Measurements from ENCODE around the gene JUND.

DNA sequence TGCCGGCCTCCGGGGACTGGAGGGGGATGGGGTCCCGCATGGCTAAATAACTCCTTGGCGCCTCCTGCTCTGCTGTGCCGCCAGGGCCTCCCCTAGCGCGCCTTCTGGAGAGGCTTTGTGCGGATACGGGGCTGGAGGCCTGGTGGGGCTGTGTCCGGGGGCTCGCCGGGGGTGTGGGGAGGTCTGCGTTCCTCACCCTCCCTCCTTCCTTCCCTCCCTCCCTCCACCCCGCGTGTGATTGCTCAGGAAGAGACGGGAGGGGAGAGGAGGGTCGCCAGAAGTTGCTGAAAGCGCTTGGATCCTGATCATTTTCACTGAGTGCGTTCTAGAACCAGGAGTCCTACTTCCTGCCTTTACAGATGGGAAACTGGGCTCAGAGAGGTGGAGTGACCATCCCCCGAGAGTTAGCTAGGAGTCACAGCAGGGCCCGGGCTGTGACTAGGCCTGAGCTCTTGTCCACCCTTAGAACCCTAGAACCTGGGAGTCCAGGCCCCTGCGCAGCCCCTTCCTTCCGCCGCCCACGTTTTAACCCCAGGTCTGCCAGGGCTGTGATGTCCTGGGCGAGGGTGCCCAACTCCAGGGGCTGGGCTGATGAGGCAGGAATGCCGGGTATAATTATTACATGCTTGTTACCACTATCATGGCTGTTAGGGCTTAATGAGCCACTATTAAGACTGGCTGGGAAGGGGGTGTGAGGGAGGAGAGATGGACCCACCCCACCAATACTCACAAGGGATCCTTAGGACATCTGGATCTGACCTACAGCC is 782 bp upstream of the JUND start:
- no peak for TF ChIP-seq MAFK (IDR thresholded peaks at IDR 0.05; ENCODE audit: low read depth, low read length)
- 0 out of 4 replicates have a peak, but pooled peaks of 1 of the 2 experiments have one; percentile 45 for TF ChIP-seq SIN3A (conservative IDR thresholded peaks at IDR 0.05 in 1 of 2, IDR thresholded peaks at IDR 0.05 in 1 of 2; ENCODE audit: low read depth in 1 of 2, low read length in 2 of 2)
- no peak for TF ChIP-seq JUN (IDR thresholded peaks at IDR 0.05; ENCODE audit: low read depth, low read length)
- no peak for TF ChIP-seq HDAC2 (IDR thresholded peaks at IDR 0.05; ENCODE audit: borderline replicate concordance in 1 of 2, low read depth in 2 of 2, low read length in 2 of 2)
- TF ChIP-seq PHF8 (conservative IDR thresholded peaks at IDR 0.05; ENCODE audit: low read depth, low read length), result peak; percentile 50; the same call in 1 of the 2 replicates
- TF ChIP-seq, protein P1, sequence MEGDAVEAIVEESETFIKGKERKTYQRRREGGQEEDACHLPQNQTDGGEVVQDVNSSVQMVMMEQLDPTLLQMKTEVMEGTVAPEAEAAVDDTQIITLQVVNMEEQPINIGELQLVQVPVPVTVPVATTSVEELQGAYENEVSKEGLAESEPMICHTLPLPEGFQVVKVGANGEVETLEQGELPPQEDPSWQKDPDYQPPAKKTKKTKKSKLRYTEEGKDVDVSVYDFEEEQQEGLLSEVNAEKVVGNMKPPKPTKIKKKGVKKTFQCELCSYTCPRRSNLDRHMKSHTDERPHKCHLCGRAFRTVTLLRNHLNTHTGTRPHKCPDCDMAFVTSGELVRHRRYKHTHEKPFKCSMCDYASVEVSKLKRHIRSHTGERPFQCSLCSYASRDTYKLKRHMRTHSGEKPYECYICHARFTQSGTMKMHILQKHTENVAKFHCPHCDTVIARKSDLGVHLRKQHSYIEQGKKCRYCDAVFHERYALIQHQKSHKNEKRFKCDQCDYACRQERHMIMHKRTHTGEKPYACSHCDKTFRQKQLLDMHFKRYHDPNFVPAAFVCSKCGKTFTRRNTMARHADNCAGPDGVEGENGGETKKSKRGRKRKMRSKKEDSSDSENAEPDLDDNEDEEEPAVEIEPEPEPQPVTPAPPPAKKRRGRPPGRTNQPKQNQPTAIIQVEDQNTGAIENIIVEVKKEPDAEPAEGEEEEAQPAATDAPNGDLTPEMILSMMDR (IDR thresholded peaks at IDR 0.05; ENCODE audit: control extremely low read depth in 1 of 3, insufficient read depth in 1 of 3, low read depth in 1 of 3, low read length in 3 of 3), result no peak
- TF ChIP-seq, protein P2, sequence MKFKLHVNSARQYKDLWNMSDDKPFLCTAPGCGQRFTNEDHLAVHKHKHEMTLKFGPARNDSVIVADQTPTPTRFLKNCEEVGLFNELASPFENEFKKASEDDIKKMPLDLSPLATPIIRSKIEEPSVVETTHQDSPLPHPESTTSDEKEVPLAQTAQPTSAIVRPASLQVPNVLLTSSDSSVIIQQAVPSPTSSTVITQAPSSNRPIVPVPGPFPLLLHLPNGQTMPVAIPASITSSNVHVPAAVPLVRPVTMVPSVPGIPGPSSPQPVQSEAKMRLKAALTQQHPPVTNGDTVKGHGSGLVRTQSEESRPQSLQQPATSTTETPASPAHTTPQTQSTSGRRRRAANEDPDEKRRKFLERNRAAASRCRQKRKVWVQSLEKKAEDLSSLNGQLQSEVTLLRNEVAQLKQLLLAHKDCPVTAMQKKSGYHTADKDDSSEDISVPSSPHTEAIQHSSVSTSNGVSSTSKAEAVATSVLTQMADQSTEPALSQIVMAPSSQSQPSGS (IDR thresholded peaks at IDR 0.05; ENCODE audit: low read length), result no peak
- no peak for TF ChIP-seq HDAC6 (IDR thresholded peaks at IDR 0.05; ENCODE audit: low read depth, low read length)
- no peak for TF ChIP-seq CEBPB (IDR thresholded peaks at IDR 0.05; ENCODE audit: low read depth, low read length)
- no peak for TF ChIP-seq POU5F1 (IDR thresholded peaks at IDR 0.05; ENCODE audit: low read depth, low read length)
- TF ChIP-seq, protein P3, sequence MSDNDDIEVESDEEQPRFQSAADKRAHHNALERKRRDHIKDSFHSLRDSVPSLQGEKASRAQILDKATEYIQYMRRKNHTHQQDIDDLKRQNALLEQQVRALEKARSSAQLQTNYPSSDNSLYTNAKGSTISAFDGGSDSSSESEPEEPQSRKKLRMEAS (IDR thresholded peaks at IDR 0.05), result peak; percentile 55; the same call in 1 of the 2 replicates
- TF ChIP-seq POLR2A (IDR thresholded peaks at IDR 0.05; ENCODE audit: control extremely low read depth in 1 of 2, low read depth in 2 of 2, low read length in 2 of 2), result peak; percentile 54 to 74
- no peak for TF ChIP-seq RXRA (IDR thresholded peaks at IDR 0.05; ENCODE audit: insufficient read depth, low read depth, low read length)
- peak; percentile 6; the same call in 1 of the 2 replicates for TF ChIP-seq TAF1 (IDR thresholded peaks at IDR 0.05; ENCODE audit: low read depth, low read length)

All from H1 (cell line).